GM20431 (cell line): Measurements from ENCODE around the gene PXDN.
"Not testable (repeated sequence)": the region's sequence is repeated elsewhere in the genome, so short reads cannot be mapped to it uniquely, and the experiment has no call there.

ENCODE experiments used
- in situ Hi-C: fragments of 300-500 bp; cut with MseI, MboI; formaldehyde crosslinking; loops from one replicate; pipeline ENCODE4 v1.15.0; 2020; ENCODE audit warnings: low sequenced_read_pairs; ENCODE audit not compliant: unreplicated experiment

PXDN gene

DNA sequence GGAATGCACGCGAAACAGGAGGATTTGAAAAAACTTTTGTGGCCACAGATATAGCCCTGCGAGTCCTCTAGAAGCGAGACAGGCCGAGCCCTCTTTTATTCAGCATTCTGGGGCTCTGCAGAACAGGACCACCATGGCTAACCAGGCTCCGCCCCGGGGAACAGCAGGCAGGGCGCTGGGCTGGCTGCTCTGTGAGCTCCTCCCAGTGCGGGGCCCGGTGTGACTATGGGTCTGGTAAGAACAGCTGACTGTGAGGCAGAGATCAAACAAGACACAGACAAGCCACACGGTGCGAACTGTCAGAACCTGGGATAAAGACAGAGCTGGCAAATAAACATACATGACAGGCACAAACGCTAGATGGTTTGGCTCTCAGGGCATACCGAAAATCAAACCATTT lies 15.5 kb downstream of the PXDN start:
- in situ Hi-C loops: no loop called here

DNA sequence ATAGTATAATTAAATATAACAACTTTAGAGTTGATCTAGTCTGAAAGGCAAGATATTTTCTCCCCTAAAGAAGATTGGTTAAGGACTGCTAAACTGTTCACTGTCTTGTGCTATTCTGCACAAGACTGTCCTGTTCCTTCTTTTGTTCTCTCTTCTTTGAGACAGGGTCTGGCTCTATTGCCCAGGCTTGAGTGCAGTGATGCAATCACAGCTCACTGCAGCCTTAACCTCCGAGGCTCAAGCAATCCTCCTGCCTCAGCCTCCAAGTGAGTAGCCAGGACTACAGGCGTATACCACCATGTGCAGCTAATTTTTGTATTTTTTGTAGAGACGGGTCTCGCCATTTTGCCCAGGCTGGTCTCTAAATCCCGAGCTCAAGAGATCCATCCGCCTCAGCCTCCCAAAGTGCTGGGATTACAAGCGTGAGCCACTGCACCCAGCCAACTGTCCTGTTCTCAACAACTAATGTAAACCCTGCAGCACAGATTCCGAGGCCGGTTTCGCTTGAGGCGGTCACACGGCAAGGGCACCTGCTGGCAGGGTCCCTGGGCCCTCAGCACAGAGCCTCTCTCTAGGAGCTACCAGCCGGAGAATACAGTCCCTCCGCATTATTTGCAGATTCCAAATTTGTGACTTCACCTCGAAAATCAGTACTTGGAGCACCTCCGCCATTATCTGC lies 16.4 kb downstream of the PXDN start:
- in situ Hi-C loops: no loop called here

DNA sequence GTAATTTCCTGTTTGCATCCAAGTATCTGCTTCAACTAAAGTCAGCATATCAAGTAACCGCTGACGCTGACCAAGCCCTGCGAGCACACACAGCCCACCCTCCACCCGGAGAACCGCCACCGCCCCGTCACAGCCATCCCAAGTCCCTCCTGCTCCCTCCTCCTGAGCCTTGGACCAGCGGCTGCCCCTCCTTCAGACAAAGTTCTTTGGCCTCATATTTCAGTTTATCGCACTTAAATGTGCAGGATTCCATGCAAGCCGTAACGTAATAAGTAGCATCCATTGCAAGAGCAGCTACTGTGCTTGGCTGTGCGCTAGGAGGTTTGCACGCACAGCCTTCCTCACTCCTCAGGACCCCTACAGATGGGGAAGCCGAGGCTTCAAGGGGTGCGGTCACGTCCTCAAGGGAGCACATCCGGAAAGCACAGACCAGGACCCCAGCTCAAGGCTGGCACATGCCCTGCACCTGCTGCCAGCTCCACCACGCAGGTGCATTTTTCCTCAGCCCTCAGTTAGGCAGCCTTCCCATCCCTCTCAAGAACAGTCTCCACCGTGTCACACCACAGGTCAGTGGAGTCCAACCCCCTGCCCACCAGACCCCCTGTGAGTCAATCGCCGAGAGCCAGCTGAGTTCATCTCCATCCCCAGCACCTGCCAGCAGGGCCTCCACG lies 17.1 kb downstream of the PXDN start:
- in situ Hi-C loops: no loop called here

- in situ Hi-C loops: no loop called here
These were observed 17.8 kb downstream of the PXDN start for GRCh38 chr2:1726558-1726957.

GRCh38 chr2:1724351-1724750 lies 20.0 kb downstream of the PXDN start:
- in situ Hi-C loops: not testable (repeated sequence)

DNA sequence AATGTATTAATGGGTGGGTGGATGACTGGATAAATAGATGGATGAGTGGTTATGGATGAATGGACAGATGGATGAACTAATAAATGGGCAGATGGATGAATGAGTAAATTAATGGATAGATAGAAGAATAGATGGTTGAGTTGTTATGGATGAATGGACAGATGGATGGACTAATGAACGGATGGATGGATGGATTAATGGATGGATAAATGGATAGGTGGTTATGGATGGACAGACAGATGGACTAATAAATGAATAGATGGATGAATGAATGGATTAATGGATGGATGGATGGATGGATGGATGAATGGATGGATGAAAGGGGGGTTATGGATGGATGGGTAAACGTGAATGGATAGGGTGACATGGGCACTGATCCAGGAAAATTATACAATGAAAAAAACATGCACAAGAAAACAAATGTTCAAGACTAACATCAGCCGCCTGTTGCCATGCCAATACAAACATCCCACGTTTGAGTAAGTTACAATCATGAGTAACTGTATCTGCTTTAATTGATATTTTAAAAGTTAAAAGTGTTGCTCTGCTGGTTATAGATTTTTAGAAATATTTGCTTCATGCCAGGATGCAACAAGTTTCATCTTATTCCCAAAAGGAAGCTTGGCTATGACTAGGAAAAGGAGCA lies 20.8 kb downstream of the PXDN start:
- in situ Hi-C loops: no loop called here

DNA sequence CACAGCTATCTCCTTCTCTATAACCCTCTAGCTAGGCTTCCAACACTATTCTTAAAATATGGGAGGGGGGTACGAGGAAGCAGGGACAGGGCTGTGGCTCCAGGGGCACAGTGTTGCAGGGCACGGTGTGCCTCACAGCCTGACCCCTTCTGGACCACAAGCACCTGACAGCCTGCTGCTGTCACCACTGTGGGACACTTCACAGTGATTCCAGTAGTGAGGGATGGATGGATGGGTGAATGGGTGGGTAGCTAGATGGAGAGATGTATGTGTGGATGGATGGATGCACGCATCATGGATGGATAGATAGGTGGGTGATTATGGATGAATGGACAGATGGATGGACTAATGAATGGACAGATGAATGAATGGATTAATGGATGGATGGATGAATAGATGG lies 21.6 kb downstream of the PXDN start:
- in situ Hi-C loops: no loop called here

DNA sequence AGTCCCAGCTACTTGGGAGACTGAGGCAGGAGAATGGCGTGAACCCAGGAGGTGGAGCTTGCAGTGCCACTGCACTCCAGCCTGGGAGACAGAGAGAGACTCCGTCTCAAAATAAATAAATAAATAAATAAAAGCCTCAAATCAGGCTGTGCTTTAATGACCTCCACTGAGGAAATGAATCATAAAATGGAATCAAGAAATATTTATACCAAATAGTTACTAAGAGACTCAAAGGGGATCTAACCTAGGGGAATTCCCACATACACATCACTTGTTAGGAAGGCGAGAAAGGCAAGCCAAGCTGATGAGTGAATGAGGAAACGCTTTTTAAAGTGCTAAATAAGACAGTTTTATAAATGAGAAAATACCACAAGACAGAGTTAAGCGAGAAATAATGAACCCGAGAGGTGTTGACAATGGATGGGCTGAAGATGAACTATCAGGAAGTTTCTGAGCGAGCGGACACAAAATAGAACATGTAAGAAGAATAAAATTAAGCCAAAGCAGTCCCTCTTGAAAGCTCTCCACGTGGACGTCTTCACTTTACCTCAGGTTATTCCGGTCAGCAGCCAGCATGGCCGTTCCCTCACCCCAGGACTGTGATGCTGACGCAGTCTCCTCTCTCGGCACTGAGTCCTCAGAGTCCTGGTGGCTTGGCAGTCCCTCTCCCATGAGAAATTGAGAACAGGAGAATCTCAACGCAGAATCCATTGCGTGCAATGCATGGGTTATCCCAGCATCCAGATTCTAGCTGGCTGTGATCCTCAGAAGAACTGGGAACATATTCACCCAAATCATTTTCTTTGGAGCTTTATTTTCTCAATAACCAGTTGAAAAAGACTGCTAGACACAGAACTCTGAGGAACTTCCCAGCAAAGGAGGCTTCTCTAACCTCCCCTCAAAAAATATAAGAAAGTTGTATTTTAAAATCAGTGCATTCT lies 22.3 kb downstream of the PXDN start:
- in situ Hi-C loops: no loop called here

DNA sequence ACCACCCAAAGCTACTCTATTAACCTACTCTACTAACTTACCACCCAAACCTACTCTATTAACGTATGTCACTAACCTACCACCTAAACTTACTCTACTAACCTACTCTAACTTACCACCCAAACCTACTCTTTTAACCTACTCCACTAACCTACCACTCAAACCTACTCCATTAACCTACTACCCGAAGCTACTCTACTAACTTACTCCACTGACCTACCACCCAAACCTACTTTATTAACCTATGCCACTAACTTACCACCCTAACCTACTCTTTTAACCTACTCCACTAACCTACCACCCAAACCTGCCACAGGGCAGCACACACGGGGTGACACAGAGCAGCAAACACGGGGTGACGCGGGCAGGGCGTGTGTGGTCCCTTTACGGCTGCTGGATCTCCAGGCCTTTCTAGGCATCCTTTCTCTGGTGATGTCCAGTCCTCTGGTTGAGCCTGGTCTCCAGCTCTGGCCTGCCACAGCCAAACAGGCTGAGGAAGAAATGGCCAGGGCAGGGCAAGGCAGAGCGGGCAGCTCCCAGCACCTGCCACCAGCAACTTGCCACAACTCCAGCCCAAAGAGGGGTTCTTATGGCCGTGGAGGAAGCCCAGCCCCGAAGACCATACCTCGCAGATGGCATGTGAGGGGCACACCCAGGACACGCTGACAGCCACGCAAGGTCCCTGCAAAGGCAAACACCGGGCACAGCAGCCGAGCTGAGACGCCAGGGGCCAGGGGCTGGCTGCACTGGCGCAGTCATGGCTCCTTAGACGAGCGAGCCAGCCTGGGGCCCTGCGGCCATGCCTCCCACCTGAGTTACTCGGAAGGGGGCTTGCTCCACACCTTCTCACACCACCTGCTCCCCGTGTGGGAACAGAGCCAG lies 25.7 kb downstream of the PXDN start:
- in situ Hi-C loops: no loop called here

- in situ Hi-C loops: no loop called here
These were observed 27.2 kb downstream of the PXDN start for GRCh38 chr2:1717113-1717512.

DNA sequence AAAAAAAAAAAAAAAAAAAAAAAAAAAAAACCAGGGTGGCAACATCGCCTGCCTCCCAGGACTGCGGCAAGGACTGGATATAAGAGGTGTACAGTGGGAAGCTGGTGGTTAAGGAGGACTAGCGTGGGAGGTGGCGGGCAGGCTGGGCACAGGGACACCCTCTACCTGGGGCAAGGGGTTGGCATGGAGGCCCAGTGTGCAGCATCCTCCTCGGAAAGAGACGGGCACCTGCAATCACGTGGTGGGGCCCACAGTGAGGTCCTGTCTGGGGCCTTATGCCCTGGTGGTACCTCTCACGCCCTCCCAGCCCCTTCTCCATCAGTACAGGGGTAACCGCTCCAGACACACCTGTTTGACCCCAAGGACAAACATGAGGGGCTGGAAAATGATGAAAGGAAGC lies 27.9 kb downstream of the PXDN start:
- in situ Hi-C loops: no loop called here

DNA sequence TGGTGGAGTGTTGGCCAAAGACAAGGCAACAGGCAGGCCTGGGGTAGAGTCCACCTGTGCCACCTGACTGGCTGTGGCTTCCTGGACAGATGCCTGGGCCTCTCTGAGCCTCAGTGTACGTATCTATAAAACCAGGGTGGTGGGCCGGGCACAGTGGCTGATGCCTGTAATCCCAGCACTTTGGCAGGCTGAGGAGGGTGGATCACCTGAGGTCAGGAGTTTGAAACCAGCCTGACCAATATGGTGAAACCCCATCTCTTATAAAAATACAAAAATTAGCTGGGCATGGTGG lies 28.4 kb downstream of the PXDN start:
- in situ Hi-C loops: not testable (repeated sequence)

GRCh38 chr2:1715184-1716013 lies 28.9 kb downstream of the PXDN start:
- in situ Hi-C loops: no loop called here

GRCh38 chr2:1714291-1715064 lies 29.8 kb downstream of the PXDN start:
- in situ Hi-C loops: no loop called here

- in situ Hi-C loops: no loop called here
These were observed 30.5 kb downstream of the PXDN start for GRCh38 chr2:1713839-1714236.

DNA sequence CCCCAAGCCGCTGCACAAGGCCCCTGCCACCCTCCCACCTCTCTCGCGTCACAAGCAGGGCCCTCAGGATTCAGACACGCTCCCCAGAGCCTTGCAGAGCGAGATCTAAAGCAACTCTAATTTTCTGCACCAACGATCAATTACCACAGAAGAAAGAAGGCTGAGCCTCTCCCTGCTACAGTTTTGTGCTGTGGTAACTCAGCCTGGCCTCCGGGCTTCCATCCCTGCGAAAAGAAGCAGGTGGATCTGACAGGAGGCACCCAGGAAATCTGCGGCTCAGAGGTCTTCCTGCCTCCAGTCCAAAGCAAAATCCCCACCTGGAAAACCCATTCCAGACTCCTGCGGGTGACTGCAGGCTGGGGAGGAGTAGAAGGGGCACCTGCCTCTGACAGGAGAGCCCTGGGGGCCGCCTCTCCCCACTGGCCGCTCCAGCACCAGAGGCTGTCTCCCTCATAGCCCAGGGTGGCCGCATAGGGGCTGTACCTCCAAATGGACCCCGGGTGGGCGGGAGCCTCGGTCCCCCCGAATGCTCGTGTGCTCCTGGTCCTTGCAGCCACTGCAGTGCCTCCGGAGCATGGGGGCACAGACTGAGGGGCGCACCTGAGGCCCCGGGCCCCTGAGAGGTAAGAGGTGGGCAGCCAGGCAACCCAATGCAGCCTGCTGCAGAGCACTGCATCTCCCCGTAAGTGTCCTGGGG lies 31.0 kb downstream of the PXDN start:
- in situ Hi-C loops: no loop called here

DNA sequence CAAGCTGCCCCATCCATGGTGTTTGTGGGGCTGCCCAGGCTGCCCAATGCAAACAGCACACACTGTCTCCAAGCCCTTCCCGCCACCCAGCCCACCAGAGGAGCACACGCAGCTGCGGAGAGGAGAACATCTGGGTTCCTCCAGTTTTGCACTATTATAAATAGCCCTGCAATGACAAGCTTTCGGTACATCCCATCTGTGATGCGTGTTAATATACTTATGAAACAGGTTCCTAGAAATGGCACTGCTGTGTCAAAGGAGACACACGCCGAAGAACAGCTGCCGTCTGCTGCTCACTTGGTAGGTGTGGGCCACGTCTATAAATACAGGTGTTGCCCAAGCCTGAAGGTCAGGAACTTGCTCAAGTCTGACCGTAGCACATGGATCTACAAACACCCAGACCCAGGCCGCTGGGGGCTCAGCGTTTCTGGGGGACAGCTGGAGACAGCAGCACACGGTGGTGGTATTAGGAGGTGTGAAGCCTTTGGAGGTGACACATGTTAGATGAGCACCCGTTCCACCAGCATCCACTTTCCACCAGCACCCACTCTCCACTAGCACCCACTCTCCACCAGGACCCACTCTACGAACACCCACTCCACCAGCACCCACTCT lies 34.3 kb downstream of the PXDN start:
- in situ Hi-C loops: no loop called here
